Inferior parietal cortex (tissue), 1 donor: ENCODE data around the gene RGS2.

Source experiments
- DNase-seq: peaks from one replicate; pipeline ENCODE4 v3.0.0-alpha.2; 2016; ENCODE audit errors: extremely low spot score

RGS2 gene, protein sequence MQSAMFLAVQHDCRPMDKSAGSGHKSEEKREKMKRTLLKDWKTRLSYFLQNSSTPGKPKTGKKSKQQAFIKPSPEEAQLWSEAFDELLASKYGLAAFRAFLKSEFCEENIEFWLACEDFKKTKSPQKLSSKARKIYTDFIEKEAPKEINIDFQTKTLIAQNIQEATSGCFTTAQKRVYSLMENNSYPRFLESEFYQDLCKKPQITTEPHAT

GRCh38 chr1:192808518-192809306 is at the start of gene RGS2:
Gene RGS2, plus strand, starts transcription at chr1:192809039. Its CDS starts 33 bp downstream, at chr1:192809072.
- DNase-seq = peak; percentile 92

GRCh38 chr1:192759104-192759503 is 49.7 kb upstream of the RGS2 start:
- no peak for DNase-seq

DNA sequence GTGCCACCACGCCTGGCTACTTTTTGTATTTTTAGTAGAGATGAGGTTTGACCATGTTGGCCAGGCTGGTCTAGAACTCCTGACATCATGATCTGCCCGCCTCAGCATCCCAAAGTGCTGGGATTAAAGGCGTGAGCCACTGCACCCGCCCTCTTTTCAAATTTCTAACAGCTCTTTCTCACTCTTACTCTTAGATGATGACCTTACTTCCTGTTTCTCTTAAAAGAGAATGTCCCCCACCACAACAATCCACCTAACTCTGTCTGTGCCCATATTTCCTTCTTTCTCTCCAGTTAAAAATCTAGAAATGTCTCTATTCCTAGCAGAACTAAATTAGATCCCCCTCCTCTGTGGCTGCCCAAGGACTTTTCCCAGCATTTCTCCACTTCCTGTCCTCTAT is 46.6 kb upstream of the RGS2 start:
- no peak for DNase-seq

- DNase-seq = no peak
These were observed 45.6 kb upstream of the RGS2 start for GRCh38 chr1:192763243-192763642.

DNA sequence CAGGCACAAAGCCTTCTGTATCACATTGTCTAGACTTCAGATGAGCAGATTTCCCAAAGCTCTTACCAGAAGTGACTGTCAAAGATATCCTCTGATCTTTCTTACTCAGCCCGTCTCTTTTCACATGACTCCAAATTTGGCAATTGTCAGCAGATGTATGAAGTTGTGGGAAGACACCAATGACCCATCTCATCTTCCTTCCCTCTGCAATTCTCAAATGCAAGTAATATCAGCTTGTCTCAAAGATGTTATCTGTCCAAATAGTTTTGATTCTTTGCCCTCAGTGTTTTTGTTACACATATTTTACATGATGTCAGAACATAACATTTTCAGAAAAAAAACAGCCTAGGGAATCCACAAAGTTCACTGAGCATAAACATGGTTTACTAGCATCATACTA is 45.1 kb upstream of the RGS2 start:
- no peak for DNase-seq

GRCh38 chr1:192764675-192765074 is 44.2 kb upstream of the RGS2 start:
- DNase-seq = no peak

- no peak for DNase-seq
These were observed 42.7 kb upstream of the RGS2 start for GRCh38 chr1:192766009-192766625.

GRCh38 chr1:192766876-192767275 is 42.0 kb upstream of the RGS2 start:
- no peak for DNase-seq

DNA sequence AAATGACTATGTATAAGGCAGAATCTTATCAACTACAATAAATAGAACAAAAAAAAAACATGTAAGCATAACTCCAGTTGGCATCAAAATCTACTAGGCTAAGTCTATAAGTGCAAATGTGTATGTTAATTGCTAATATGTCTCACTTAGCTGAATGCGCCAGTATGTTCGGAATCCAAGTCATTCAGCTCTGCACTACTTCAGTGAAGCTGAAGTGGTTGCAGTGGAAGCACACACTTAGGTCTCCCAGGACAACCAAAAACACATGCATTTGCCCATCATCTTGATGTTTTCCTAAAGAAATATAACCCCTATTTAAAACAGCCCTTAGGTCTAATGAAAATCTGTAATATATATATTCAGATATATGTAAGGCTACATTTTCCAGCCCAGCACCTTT is 41.0 kb upstream of the RGS2 start:
- DNase-seq = no peak

GRCh38 chr1:192768463-192768862 is 40.4 kb upstream of the RGS2 start:
- no peak for DNase-seq

GRCh38 chr1:192771341-192771740 is 37.5 kb upstream of the RGS2 start:
- DNase-seq = no peak

- no peak for DNase-seq
These were observed 33.2 kb upstream of the RGS2 start for GRCh38 chr1:192775631-192776030.

DNA sequence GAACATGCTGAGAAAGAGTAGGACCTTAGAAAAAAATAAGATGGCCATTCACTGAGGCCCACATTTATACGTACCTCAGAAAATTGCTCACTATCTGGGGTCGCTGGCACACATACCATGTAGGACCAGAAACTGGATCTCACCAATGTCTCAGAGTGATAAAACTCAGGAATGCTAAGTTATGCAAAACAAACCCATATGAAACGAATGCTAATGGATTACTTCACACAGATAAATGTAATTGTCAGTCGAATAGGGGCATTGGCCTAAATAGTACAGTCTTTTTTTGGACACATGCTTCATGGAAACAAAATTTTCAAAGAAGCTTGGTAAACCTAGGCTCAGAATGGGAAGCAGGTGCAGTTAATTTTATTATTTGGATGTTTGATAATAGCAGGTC is 32.6 kb upstream of the RGS2 start:
- no peak for DNase-seq

GRCh38 chr1:192776998-192777397 is 31.8 kb upstream of the RGS2 start:
- no peak for DNase-seq

- DNase-seq = no peak
These were observed 25.0 kb upstream of the RGS2 start for GRCh38 chr1:192783791-192784190.

DNA sequence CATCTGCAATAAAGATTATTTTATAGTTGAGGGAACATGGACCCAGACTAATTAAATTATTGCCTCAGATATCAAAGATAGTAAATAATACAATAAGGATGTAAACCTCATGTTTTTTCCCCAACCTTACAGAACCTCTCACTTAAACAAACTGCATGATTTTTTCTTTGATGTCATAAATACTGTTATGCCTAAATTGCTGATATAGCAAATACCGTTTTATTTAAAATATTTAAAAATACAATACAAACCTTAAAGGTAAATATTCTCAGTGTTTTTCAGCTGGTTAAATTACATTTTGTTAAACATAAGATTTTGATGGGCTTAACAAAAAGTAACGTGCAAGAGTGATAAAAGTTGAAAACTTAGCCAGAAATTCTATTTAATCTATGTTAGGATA is 24.4 kb upstream of the RGS2 start:
- no peak for DNase-seq

DNA sequence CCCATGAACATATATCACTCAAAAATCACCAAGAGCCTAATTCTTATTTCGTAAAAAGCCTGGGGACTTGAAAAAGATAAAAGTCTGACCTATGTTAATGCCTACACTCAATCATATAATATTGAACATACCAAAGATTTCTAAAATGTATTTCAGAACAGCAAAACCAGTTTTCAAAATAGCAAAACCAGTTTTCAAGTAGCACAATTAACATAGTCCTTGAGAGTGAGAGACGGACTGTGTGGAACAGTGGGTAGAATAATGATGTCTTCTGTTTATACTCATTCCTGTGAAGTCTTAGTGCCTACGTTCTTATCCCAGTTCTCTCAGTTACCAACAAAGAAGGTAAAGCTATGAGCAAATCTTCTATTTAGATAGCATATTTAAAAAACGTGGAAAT is 22.3 kb upstream of the RGS2 start:
- no peak for DNase-seq

DNA sequence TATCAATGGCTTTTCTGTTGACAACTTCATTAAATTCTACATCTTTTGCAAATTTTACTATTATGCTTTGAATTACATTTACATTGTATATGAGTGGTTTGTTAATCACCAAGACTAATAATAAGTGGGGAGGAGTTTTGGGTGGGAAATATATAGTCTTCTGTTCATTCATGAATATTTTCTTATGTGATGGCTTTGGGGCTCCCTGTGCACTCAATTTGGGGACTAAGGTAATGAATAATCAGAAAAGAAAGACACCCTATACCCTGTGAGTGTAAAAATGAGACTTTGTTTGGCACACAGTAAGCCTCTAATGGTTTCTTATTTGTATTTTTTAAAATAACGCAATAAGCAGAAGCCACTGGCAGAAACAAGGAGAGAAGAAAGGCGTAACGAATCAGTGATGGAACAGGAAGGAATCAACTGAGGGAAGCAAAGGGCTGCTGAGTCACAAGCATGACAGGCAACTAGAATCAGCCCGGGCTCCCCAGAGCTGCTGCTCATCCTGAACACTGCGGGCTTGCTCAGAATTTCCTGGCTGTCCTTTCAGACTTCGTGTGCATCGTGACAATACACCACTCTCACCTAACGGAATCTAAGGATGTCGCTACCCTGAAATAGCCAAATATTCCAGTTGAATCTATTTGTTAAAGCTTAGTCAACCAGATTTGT is 20.8 kb upstream of the RGS2 start:
- no peak for DNase-seq

- no peak for DNase-seq
These were observed 19.0 kb upstream of the RGS2 start for GRCh38 chr1:192789871-192790270.

- DNase-seq = no peak
These were observed 16.2 kb upstream of the RGS2 start for GRCh38 chr1:192792628-192793027.

GRCh38 chr1:192793983-192794767 is 14.7 kb upstream of the RGS2 start:
- DNase-seq = no peak

GRCh38 chr1:192794768-192795035 is 14.1 kb upstream of the RGS2 start:
- DNase-seq = no peak
